ENCODE measurements around the gene VWC2L.

Gene VWC2L

DNA sequence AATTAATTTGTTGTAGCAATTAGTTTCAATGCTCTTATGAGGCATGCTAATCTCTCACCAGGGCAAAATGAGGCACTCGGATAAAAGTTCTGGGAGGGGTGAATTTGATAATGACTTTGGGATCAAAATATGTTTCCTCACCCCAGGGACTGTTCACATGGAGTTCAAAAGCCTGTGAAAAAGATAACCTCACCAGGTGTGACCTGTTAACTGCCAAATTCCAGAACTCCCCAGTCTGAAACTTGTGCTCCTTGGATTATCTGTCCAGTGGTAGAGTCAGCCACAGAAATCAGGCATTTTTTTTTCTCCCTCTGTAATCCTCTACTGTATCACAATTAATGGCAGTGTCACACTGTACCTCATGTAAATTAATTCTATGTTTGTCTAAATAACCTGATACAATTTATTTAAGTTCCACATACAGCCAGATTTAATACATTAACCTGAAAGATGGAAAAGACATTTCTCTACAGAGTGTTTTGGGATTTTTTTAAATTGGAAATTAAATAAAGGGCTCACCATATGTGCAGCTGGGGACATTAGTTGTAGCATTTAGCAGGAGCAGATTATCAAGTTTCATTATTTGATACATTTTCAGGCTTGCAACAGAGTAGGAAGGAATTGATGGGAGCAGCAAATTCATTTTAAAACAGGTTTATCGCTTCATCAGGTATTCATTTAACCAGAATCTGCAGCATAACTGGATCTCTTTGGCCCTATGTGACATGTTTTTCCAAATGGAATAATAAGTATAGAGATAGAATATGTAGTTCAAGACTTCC is 191.2 kb downstream of the VWC2L start:
- DNase-seq: no peak

DNA sequence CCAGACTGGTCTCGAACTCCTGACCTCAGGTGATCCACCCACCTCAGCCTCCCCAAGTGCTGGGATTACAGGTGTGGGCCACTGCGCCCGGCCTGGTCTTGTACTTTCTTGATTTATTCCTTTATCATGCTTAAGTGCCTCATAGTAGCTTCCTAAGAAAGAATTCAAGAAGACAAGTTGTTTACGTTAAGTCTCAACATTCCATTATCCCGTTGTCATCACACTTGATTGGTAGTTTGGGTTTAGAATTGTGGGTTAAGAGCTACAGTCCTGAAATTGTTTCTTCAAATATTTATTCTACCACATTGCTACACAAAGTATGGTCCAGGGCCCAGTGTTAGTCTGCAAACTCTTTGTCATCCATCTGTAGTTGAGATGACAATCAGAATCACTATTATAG is 194.0 kb downstream of the VWC2L start:
- no peak for DNase-seq

DNA sequence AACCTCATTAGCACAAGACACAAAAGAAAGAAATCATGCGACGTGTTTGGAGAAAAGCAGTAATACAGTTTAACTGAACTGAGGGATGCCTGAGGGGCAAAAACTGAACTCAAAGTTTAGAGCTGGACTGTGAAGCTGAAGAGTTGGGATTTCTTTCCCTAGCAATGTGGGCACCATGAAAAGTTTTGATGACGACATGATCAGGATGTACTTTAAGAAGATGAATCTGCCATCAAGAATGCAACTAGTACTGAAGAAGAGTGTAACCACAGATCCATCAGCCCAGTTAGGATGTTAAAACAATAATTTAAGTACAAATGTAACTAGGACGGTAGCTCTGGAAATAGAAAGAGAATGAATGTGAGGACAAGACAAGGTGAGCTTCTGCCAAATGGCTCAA is 196.2 kb downstream of the VWC2L start:
- no peak for DNase-seq

DNA sequence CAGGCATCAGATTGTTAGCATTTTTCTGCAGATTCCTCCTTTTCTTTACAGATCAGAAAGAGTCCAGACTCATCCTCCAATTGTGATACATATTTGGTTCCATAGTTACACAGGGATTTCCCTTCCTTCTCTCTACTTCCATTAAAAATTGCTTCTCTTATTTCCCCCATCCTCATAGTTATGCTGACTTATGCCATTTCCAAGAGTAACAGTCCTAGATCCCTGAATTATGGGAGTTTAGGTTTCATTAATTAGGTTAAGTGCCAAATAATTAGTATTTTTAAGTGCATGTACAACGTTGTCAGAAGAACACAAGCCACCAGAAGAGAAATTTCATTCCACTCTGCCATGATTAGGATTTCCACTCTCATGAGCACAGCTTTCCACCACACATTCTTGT is 200.2 kb downstream of the VWC2L start:
- no peak for DNase-seq

DNA sequence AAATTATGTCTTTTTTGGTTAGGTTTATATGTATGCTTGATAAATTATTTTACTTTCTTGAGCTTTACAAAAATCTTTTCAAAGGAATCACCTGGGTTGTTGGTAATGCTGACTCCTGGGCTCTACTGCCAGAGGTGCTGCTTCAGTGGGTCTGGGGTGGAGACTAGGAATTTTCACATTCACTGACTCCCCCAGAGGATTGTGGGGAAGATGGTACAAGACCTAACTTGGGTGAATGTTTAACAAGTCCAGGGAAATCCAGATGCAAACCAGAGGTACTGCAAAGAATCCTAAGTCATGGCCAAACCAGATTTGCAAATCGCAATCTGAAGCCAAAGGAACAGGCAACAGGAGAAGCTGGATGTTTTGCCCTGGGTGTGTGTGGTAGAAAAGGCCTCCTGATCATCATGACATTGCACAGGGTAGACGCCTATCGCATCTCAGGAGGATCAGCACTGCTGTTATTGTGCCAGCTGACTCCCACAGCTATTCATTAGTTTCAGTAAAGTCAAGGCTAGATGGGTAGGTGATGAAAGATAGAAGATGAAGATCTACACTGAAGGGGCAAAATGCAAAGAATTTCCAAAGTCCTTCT is 213.4 kb downstream of the VWC2L start:
- DNase-seq: no peak

DNA sequence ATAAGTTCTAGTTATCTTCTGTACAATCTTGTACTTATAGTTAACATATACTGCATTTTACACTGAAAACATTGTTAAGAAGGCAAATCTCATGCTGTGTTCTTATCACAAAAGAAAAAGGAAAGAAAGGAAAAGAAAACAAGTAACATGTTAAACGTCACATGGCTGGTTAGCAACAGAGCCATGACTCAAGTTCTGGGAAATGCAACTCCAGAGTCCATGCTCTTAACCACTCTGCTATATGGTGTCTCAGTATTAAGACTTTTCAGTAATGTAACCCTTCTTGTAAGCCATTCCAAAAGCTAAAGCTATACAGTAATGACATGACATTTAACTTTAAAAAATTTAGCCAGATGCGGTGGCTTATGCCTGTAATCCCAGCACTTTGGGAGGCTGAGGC is 217.2 kb downstream of the VWC2L start:
- no peak for DNase-seq
